HAP-1 (cell line): Measurements from ENCODE around the gene MRPS26.
"Not testable (repeated sequence)": the region's sequence is repeated elsewhere in the genome, so short reads cannot be mapped to it uniquely, and the experiment has no call there.

ENCODE experiments used
- DNase-seq, 2 experiments: peaks; one replicate each; pipeline ENCODE4 v3.0.0-alpha.2; 2016 to 2020; ENCODE audit warnings: low spot score in 2 of 2
- H3K27me3 ChIP-seq: fragments of 250-450 bp; sonication (Bioruptor Pico); 2 replicates; pipeline ENCODE4 v1.5.1; 2020; ENCODE audit warnings: low read depth, mild to moderate bottlenecking, moderate library complexity
- H3K36me3 ChIP-seq: fragments of 250-450 bp; sonication (Bioruptor Pico); replicated peaks from 2 replicates; pipeline ENCODE4 v1.5.1; 2020; ENCODE audit warnings: mild to moderate bottlenecking
- H3K4me1 ChIP-seq: fragments of 250-450 bp; sonication (Bioruptor Pico); 2 replicates; pipeline ENCODE4 v1.5.1; 2020; ENCODE audit warnings: mild to moderate bottlenecking
- H3K4me3 ChIP-seq: fragments of 250-450 bp; sonication (Bioruptor Pico); 2 replicates; pipeline ENCODE4 v1.5.1; 2020; ENCODE audit warnings: mild to moderate bottlenecking, moderate library complexity
- H3K9me3 ChIP-seq: fragments of 250-450 bp; sonication (Bioruptor Pico); 2 replicates; pipeline ENCODE4 v1.5.1; 2020; ENCODE audit warnings: mild to moderate bottlenecking, moderate library complexity
- in situ Hi-C: fragments of 300-500 bp; cut with MboI; formaldehyde crosslinking; loops from 3 replicates; pipeline ENCODE4 v1.14.3; 2020; ENCODE audit warnings: low sequenced_read_pairs, inconsistent platforms, mixed read lengths

Gene MRPS26

DNA sequence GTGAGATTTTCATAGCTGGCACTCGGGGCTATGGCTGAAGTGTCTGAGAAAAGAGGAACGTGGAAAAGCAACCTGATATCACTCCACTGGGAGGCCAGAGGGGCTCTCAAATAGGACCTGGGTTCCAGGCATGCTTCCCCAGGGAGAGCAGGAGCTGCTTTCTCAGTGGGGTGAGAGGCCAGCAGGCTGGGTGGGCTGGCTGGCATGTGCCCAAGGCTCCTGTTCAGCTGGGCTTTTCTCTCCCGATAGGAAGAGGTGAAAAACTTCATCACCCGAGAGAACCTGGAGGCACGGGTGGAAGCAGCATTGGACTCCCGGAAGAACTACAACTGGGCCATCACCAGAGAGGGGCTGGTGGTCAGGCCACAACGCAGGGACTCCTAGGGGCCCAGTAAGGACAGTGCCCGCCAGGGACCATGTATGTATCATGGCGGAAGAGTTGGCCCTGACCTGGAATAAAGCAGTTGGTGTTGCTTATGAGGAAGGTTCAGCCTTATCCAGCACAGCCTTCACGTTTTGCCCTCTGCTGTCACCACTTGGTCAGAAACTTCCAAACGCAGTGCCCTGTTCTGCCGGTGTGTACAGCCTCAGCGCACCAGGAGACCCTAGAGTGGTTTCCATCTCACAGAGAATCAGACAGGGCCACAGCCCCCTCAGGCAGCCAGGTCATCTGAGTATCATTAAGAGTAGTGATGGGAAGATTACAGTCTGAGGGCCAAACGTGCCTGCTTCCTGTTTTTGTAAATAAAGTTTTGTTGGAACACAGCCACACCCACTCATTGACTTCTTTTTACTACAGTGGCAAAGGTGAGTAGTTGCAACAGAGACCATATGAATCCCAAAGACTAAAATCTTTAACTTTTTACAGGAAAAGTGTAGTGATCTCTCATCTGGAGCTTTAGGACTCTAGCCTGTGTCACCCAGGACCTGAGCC, 1.9 kb downstream of the MRPS26 start:
- no peak for DNase-seq
- H3K4me3 ChIP-seq = peak overlapping the region; percentile 74
- H3K9me3 ChIP-seq = no peaks in the 10 kb centered on the region
- H3K36me3 ChIP-seq = peaks cover 31% of the 10 kb centered on the region
- H3K27me3 ChIP-seq = no peaks in the 10 kb centered on the region
- in situ Hi-C loops = no loop called here
- peaks cover 4% of the 10 kb centered on the region; the same call in 1 of the 2 replicates for H3K4me1 ChIP-seq

DNA sequence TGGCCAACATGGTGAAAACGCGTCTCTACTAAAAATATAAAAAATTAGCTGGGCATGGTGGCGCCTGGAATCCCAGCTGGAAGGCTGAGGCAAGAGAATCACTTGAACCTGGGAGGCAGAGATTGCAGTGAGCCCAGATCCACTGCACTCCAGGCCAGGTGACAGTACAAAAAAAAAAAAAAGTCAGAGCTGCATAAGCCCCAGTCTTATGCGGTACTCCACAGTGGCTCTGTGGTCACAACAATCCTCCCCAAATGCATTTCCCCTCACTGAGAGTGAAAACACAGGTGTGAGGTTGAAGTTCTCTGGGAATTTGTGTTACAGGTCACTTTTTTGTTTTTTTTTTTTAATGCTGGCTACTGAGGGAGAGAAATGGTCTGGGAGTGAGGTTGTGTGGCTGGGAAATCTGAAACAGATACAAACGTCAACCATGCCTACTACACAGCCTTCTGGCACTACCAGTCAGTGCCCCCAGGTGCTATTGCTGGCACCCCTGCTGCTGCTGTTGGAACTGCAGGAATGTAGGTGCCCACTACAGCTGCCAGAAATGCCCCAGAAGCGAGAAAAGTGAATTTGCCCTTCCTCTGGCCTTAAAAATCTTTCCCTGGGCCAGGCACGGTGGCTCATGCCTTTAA, 5.7 kb downstream of the MRPS26 start:
- Histone ChIP-seq H3K9me3 (no peaks in the 10 kb centered on the region), H3K4me3 (no peak overlapping the region)
- in situ Hi-C loops = loop anchor here (10.0 kb wide), 1 partner anchor 263 kb away; no protein-coding TSS in a partner anchor

DNA sequence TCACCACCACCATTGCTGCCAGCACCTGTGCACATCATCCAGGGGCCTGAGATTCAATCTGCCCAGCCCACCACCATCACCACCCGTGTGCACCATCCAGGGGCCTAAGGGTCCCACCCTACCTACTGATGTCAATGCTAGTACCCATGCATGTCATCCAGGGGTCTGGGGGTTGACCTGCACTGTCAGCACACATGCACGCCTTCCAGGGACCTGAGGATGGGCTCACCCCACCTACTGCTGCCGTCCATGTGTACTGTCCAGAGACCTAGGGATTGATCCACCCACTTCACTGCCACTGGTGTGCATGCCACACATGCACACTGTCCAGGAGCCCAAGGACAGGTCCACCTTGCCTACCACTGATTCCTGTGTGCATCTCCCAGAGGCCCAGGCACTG, 13.6 kb downstream of the MRPS26 start:
- Histone ChIP-seq H3K4me1 (no peaks in the 10 kb centered on the region), H3K27me3 (no peaks in the 10 kb centered on the region), H3K9me3 (no peaks in the 10 kb centered on the region), H3K4me3 (no peak overlapping the region), H3K36me3 (no peaks in the 10 kb centered on the region)
- in situ Hi-C loops = loop anchor here (5.0 to 10.0 kb wide), 2 partner anchors 58 to 255 kb away; no protein-coding TSS in a partner anchor
- no peak for DNase-seq

More for the DNA sequence above, 5.7 kb downstream of the MRPS26 start:
- peaks cover 4% of the 10 kb centered on the region; the same call in 1 of the 2 replicates for H3K4me1 ChIP-seq
- no peaks in the 10 kb centered on the region for H3K27me3 ChIP-seq
- no peak for DNase-seq
- peaks cover 31% of the 10 kb centered on the region for H3K36me3 ChIP-seq

DNA sequence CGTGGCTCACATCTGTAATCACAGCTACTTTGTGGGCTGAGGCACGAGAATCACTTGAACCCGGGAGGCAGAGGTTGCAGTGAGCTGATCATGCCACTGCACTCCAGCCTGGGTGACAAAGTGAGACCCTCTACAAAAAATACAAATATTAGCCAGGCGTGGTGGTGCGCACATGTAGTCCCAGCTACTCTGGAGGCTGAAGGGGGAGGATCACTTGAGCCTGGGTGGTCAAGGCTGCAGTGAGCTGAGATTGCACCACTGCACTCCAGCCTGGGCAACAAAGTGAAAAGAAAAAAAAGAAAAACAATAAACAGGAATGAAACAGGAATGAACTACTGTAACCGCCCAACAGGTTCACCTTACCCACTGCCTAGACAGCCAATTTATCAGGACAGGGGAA, 18.3 kb downstream of the MRPS26 start:
- H3K36me3 ChIP-seq, in situ Hi-C loops, H3K9me3 ChIP-seq, H3K4me1 ChIP-seq, DNase-seq, H3K4me3 ChIP-seq, H3K27me3 ChIP-seq: not testable (repeated sequence)

DNA sequence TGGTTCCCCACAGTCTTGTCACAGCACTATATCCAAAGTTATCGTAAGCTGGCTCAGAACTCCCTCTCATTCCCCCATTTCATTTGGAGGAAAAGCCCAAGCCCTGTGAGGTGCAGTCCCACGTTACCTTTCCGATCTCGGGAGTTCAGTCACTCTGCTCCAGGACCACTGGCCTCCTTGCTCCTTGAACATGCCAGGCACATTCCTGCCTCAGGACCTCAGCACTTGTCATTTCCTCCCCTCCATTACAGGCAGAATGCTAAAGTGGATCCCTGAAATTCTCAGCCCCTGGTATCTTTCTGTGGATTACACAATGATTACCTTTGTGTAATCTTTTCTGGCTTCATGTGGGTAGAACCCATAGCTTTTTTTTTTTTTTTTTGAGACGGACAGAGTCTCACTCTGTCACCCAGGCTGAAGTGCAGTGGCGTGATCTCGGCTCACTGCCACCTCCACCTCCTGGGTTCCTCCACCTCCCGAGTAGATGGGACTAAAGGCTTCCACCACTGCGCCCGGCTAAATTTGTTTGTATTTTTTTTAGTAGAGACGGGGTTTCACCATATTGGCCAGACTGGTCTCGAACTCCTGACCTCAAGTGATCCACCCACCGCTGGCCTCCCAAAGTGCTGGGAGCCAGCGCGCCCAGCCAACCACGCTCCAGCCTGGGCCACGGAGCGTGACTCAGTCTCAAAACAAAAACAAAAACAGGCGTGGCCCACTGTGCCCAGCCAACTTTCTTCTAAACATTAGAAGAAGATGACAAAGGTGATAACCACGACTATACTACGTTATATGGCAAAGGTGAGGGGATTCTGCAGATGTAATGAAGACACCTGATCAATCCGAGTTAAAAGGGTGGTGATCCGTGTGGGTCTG, 21.5 kb downstream of the MRPS26 start:
- no peak for DNase-seq
- Histone ChIP-seq H3K36me3 (no peaks in the 10 kb centered on the region), H3K4me3 (no peak overlapping the region), H3K4me1 (peaks cover under 1% of the 10 kb centered on the region; the same call in 1 of the 2 replicates), H3K9me3 (no peaks in the 10 kb centered on the region), H3K27me3 (no peaks in the 10 kb centered on the region)
- in situ Hi-C loops = no loop called here

DNA sequence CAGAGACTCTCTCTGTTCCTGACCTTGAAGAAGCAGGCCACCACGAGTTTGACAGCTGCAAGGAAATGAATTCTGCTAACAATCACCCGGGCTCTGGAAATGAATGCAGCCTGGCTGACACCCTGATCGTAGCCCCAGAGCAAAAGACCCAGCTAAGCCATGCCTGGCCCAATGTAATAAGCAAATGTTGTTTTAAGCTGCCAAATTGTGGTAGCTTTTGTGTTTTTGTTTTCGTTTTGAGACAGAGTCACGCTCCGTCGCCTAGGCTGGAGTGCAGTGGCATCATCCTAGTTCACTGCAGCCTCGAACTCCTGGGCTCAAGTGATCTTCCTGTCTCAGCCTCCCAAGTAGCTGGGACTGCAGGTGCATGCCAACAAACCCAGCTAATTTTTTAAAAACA, 22.2 kb downstream of the MRPS26 start:
- H3K27me3 ChIP-seq = no peaks in the 10 kb centered on the region
- H3K9me3 ChIP-seq = no peaks in the 10 kb centered on the region
- no peak overlapping the region for H3K4me3 ChIP-seq
- no peak for DNase-seq
- in situ Hi-C loops = no loop called here
- peaks cover 2% of the 10 kb centered on the region; the same call in 1 of the 2 replicates for H3K4me1 ChIP-seq
- H3K36me3 ChIP-seq = no peaks in the 10 kb centered on the region

DNA sequence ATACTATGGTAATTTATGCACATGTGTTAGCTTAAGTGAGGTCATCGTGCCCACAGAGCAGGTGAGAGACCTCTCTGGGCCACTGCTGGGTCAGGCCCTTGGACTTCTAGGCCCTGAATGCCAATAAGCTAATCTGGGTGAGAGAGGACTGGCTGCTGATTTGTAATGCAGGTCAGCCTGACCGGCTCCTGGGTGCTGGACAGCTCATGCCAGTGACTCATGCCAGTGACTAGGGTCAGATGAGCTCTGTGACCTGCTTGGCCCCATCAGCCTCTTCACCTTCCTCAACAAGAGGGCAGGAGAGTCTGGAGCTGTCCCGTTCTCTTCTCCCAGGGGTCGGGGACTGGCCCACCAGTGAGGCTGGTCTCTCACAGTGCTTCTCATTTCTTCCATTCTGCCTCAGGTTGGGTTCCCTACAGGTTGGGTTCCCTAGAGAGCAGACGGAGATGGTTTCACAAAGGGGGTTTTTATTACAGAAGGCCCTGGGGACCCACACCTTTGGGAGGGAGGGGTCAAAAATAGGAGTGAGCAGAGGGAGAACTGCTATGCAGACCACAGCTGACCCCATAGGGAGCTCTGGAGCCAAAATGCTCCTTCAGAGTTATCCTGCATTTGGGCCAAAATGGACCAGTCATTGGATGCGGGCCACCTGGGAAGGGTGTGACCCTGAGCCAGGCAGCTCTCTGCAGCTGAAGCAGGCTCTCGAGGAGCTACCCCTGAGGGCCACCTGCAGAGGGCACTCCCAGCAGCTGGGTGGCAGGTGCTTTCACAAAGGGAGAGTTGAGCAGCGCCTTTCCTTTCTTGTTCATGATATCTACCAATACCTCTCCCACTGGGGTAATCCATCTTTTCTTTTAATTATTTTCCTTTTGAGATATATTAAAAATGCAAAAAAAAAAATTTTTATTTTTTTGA, 23.4 kb downstream of the MRPS26 start:
- no peak overlapping the region for H3K4me3 ChIP-seq
- no peak for DNase-seq
- peaks cover 2% of the 10 kb centered on the region; the same call in 1 of the 2 replicates for H3K4me1 ChIP-seq
- H3K36me3 ChIP-seq = no peaks in the 10 kb centered on the region
- H3K27me3 ChIP-seq = no peaks in the 10 kb centered on the region
- in situ Hi-C loops = no loop called here
- H3K9me3 ChIP-seq = no peaks in the 10 kb centered on the region

DNA sequence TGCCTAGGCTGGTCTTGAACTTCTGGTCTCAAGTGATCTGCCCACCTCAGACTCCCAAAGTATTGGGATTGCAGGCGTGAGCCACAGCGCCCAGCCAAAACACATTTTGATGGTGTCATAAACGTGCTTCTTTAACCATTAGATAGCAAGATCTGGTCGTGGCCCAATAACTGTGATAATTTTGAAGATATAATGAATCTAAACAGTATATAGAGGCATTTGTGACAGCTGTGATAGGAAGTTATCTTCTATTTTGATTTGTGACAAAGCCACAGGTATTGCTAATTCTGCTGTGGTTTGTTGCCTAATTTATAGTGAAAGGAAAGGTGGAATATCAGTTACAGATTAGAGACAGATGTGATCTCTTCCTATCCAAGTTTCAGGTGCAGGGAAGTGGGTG, 24.9 kb downstream of the MRPS26 start:
- Histone ChIP-seq H3K36me3 (no peaks in the 10 kb centered on the region), H3K4me3 (no peak overlapping the region), H3K4me1 (peaks cover 2% of the 10 kb centered on the region; the same call in 1 of the 2 replicates), H3K27me3 (no peaks in the 10 kb centered on the region), H3K9me3 (no peaks in the 10 kb centered on the region)
- in situ Hi-C loops = no loop called here
- no peak for DNase-seq

DNA sequence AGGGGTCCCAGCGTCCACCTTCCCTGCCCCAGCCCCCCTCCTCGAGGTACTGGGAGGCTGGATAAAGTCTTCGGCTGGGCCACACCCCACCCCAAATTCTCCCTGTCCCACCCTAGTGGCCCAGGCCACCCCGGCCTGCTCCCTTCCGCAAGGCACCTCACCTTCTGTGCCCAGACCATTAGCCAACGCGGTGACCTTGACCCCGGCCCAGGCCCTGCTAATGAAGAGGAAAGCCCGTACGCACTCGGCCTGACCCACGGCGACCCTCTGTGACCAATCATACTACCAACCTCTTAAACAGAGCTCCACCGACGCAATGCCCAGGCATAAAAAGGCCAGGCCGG, 25.4 kb downstream of the MRPS26 start:
- H3K4me1 ChIP-seq = peaks cover 2% of the 10 kb centered on the region; the same call in 1 of the 2 replicates
- no peaks in the 10 kb centered on the region for H3K27me3 ChIP-seq
- no peaks in the 10 kb centered on the region for H3K9me3 ChIP-seq
- H3K4me3 ChIP-seq = peak overlapping the region; percentile 37
- H3K36me3 ChIP-seq = no peaks in the 10 kb centered on the region
- no peak for DNase-seq
- in situ Hi-C loops = no loop called here

DNA sequence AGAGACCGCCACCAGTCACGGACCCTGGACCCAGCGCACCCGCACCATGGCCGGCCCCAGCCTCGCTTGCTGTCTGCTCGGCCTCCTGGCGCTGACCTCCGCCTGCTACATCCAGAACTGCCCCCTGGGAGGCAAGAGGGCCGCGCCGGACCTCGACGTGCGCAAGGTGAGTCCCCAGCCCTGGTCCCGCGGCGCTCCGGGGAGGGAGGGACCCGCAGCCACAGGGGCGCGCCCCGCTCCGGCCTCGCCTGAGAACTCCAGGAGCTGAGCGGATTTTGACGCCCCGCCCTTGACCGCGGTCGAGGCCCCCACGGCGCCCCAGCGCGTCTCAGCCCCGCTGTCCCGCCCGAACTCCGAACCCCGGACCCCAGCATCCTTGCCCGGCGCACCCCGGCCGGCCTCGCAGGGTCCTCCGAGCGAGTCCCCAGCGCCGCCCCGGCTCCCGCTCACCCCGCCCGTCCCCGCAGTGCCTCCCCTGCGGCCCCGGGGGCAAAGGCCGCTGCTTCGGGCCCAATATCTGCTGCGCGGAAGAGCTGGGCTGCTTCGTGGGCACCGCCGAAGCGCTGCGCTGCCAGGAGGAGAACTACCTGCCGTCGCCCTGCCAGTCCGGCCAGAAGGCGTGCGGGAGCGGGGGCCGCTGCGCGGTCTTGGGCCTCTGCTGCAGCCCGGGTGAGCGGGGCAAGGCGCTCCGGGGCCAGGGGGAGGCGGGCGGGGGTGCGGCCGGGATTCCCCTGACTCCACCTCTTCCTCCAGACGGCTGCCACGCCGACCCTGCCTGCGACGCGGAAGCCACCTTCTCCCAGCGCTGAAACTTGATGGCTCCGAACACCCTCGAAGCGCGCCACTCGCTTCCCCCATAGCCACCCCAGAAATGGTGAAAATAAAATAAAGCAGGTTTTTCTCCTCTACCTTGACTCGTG, 26.0 kb downstream of the MRPS26 start, which contains the start of gene OXT:
OXT (plus strand) TSS at position 11 of the 920 bp plus-strand sequence; CDS start at position 47, 36 bp downstream.
- peaks cover 2% of the 10 kb centered on the region; the same call in 1 of the 2 replicates for H3K4me1 ChIP-seq
- no peaks in the 10 kb centered on the region for H3K9me3 ChIP-seq
- peak within 1 kb of the TSS; percentile 37 for H3K4me3 ChIP-seq
- no peaks in the 10 kb centered on the region for H3K36me3 ChIP-seq
- in situ Hi-C loops = no loop called here
- no peaks in the 10 kb centered on the region for H3K27me3 ChIP-seq
- peak; percentile 30 to 76 for DNase-seq

DNA sequence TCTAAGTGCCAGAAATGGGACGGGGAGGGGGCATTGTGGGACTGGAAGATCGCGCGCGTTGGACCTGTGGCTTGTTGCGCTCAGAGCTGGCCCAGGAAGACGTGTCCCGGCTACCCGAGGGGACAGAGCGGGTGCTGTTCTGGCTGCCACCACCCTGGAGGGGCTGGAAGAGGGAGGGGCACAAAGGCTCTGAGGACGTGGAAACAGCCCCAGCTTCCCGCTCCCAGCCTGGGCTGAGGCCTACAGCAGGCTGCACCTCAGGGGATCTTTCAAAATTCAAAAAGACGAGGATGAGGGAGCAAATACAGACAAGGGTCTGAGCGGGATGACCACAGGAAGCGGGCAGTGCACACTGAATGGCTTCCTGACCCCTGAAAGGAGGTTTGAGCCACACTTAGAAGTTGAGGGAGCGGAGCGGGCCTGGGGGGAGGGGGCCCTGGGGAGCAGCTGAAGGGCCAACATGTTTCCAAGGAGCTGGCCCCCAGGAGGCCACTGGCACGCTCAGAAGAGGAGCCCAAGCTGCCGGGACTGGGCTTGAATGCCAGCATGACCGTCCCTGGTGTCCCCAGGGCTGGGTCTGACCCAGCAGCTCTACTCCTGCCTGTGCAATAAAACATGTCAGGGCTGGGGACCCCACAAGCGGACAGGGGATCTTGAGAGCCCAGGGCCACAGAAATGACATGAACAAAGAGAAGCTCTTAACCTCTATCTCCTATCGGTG, 26.8 kb downstream of the MRPS26 start:
- in situ Hi-C loops = no loop called here
- Histone ChIP-seq H3K27me3 (no peaks in the 10 kb centered on the region), H3K4me3 (peak overlapping the region; percentile 37; the same call in 1 of the 2 replicates), H3K36me3 (no peaks in the 10 kb centered on the region), H3K4me1 (peaks cover 2% of the 10 kb centered on the region; the same call in 1 of the 2 replicates), H3K9me3 (no peaks in the 10 kb centered on the region)
- DNase-seq = no peak
